ENCODE results near the gene ZNF527. TPM values are rescaled to one million over a fixed set of nuclear protein-coding genes. Genes with fewer than 3 reads are reported as not detected.

The ZNF527 gene
- total and polyA plus RNA-seq, 9 of the 15 experiments (the other 6 are each of a cell fraction or from before 2014, with no cell fraction given) = 0.18 to 1.4 (median 0.86) TPM

GRCh38 chr19:37333457-37333856 is 37.4 kb upstream of the ZNF527 start (continued):
- no peak for TF ChIP-seq ZNF407 (IDR thresholded peaks at IDR 0.05; ENCODE audit: low read depth)
- TF ChIP-seq MITF (IDR thresholded peaks at IDR 0.05) = no peak
- TF ChIP-seq PHF20 (IDR thresholded peaks at IDR 0.05; ENCODE audit: partially characterized antibody) = no peak
- no peak for TF ChIP-seq BMI1 (IDR thresholded peaks at IDR 0.05; ENCODE audit: low read length)
- no peak for TF ChIP-seq ZNF197 (CRISPR knock-in tag; IDR thresholded peaks at IDR 0.05; ENCODE audit: low read depth)
- TF ChIP-seq ZNF436 (CRISPR knock-in tag; IDR thresholded peaks at IDR 0.05) = no peak
- TF ChIP-seq ZBTB26 (CRISPR knock-in tag; IDR thresholded peaks at IDR 0.05) = no peak
- no peak for TF ChIP-seq KLF10 (CRISPR knock-in tag; IDR thresholded peaks at IDR 0.05)
- TF ChIP-seq IRF2 (CRISPR knock-in tag; IDR thresholded peaks at IDR 0.05) = no peak

Measured in K562 (cell line).